DMS79 (cell line): ENCODE measurements around the gene NFIB.

Experiments
- DNase-seq: peaks from one replicate; lab custom pipeline; 2025; lab: John Stamatoyannopoulos, UW

The NFIB gene

GRCh38 chr9:14313951-14314423 lies at the start of gene NFIB:
Gene NFIB, minus strand, starts transcription at chr9:14314141. Its CDS starts 630 bp downstream, at chr9:14313511.
- DNase-seq = no peak

GRCh38 chr9:14362175-14362574 lies 48.2 kb upstream of the NFIB start:
- no peak for DNase-seq

- no peak for DNase-seq
These were observed 47.1 kb upstream of the NFIB start for GRCh38 chr9:14361074-14361473.

GRCh38 chr9:14358523-14358922 lies 44.6 kb upstream of the NFIB start:
- DNase-seq = no peak

- no peak for DNase-seq
These were observed 42.7 kb upstream of the NFIB start for GRCh38 chr9:14356351-14357265.

GRCh38 chr9:14354201-14354600 lies 40.3 kb upstream of the NFIB start:
- DNase-seq = no peak

- DNase-seq = peak; percentile 86
These were observed 39.5 kb upstream of the NFIB start for GRCh38 chr9:14353222-14354056.

- no peak for DNase-seq
These were observed 38.6 kb upstream of the NFIB start for GRCh38 chr9:14352503-14352902.

GRCh38 chr9:14351221-14351836 lies 37.4 kb upstream of the NFIB start:
- no peak for DNase-seq

GRCh38 chr9:14350754-14351153 lies 36.8 kb upstream of the NFIB start:
- DNase-seq = no peak

GRCh38 chr9:14350349-14350728 lies 36.4 kb upstream of the NFIB start:
- no peak for DNase-seq

- no peak for DNase-seq
These were observed 35.8 kb upstream of the NFIB start for GRCh38 chr9:14349447-14350348.

- no peak for DNase-seq
These were observed 35.2 kb upstream of the NFIB start for GRCh38 chr9:14349146-14349446.

- DNase-seq = no peak
These were observed 34.6 kb upstream of the NFIB start for GRCh38 chr9:14348373-14349145.

GRCh38 chr9:14348123-14348372 lies 34.1 kb upstream of the NFIB start:
- DNase-seq = no peak

GRCh38 chr9:14347406-14348122 lies 33.6 kb upstream of the NFIB start:
- no peak for DNase-seq

- no peak for DNase-seq
These were observed 33.0 kb upstream of the NFIB start for GRCh38 chr9:14346811-14347405.

GRCh38 chr9:14346231-14346791 lies 32.4 kb upstream of the NFIB start:
- no peak for DNase-seq

- DNase-seq = no peak
These were observed 31.7 kb upstream of the NFIB start for GRCh38 chr9:14345354-14346230.
